Vagina (tissue), 2 donors: Measurements from ENCODE around the gene TTLL11.

Experiments
- POLR2A ChIP-seq, 2 donors: fragments of 450-650 bp; IDR thresholded peaks; one replicate each; pipeline ENCODE4 v1.6.1; 2017; ENCODE audit warnings: antibody characterized with exemption in 2 of 2, mild to moderate bottlenecking in 2 of 2, moderate library complexity in 2 of 2
- POLR2AphosphoS5 ChIP-seq, 2 donors: sonication (generic); formaldehyde crosslinking; IDR thresholded peaks; one replicate each; pipeline ENCODE4 v1.9.0; 2017; ENCODE audit warnings: antibody characterized with exemption in 2 of 2, mild to moderate bottlenecking in 2 of 2, low read depth in 1 of 2; ENCODE audit not compliant: insufficient read depth in 1 of 2

GRCh38 chr9:121837113-121837961, 255.8 kb downstream of the TTLL11 start:
- no peak for TF ChIP-seq POLR2A (IDR thresholded peaks at IDR 0.05)
- TF ChIP-seq POLR2AphosphoS5 (IDR thresholded peaks at IDR 0.05; ENCODE audit: insufficient read depth in 1 of 2, low read depth in 1 of 2), result peak in 1 of 2 donors; percentile 28
